ENCODE measurements around the gene ZNF407.

ZNF407 gene

DNA sequence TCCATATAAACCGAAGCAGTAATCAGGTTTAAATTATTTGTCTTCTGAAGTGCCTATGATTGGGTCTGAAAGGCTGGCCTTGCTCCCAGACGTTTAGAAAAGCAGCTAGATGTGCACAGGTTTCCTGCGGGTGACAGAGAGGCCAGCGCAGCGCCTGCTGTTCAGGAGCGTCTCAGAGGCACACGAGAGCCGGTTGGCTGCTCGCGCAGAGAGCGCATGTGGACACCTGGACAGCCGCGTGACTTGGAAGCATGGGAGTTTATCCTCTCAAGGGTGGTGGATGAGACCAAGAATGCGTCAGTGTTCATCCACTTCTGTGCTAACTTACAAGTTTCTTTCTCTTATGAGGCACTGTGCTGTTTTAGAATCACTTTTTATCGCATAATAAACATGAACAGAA, 307.6 kb downstream of the ZNF407 start:
- H3K27me3 ChIP-seq (ENCODE audit: insufficient read depth, insufficient read length) = no peaks in the 10 kb centered on the region
- no peaks in the 10 kb centered on the region for H3K36me3 ChIP-seq (ENCODE audit: insufficient read depth, insufficient read length, low read length)
- TF ChIP-seq ZNF274 (IDR thresholded peaks at IDR 0.05; ENCODE audit: low read depth, low read length) = no peak
- no peak for TF ChIP-seq SUZ12 (IDR thresholded peaks at IDR 0.05; ENCODE audit: extremely low read depth, insufficient read depth, insufficient read length)
- TF ChIP-seq YY1 (IDR thresholded peaks at IDR 0.05; ENCODE audit: insufficient read depth, insufficient read length) = no peak
- no peak overlapping the region for H3K9ac ChIP-seq (ENCODE audit: insufficient read length, low read depth)
- no peaks in the 10 kb centered on the region for H3K9me3 ChIP-seq (ENCODE audit: insufficient read depth, low read length)
- H3K4me1 ChIP-seq (ENCODE audit: insufficient read depth, insufficient read length) = no peaks in the 10 kb centered on the region
- H3K4me3 ChIP-seq (ENCODE audit: insufficient read length, low read depth) = no peak overlapping the region
- DNase-seq (ENCODE audit: low read depth, low spot score) = no peak

DNA sequence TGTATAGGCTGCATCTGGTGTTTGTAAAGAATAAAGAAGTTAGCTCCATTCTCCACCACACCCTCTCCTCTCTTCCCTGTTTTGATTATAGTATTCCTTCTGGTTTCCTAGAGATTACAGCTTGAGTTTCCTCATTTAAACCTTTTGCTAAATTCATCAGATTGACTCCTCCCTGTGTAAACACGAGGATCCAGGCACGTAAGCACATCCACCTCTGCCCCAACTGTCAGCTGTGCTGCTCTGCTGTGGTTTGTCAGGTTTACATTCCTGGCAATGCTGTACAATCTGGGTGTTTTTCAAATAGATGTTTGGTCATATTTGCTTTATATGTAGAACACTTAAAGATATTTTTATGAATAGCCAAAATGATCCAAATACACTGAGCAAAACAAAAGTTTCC, 308.5 kb downstream of the ZNF407 start:
- H3K9me3 ChIP-seq (ENCODE audit: insufficient read depth, low read length) = no peaks in the 10 kb centered on the region
- H3K9ac ChIP-seq (ENCODE audit: insufficient read length, low read depth) = no peak overlapping the region
- TF ChIP-seq SUZ12 (IDR thresholded peaks at IDR 0.05; ENCODE audit: extremely low read depth, insufficient read depth, insufficient read length) = no peak
- TF ChIP-seq ZNF274 (IDR thresholded peaks at IDR 0.05; ENCODE audit: low read depth, low read length) = no peak
- no peak for TF ChIP-seq YY1 (IDR thresholded peaks at IDR 0.05; ENCODE audit: insufficient read depth, insufficient read length)
- no peak overlapping the region for H3K4me3 ChIP-seq (ENCODE audit: insufficient read length, low read depth)
- no peaks in the 10 kb centered on the region for H3K27me3 ChIP-seq (ENCODE audit: insufficient read depth, insufficient read length)
- H3K4me1 ChIP-seq (ENCODE audit: insufficient read depth, insufficient read length) = no peaks in the 10 kb centered on the region
- H3K36me3 ChIP-seq (ENCODE audit: insufficient read depth, insufficient read length, low read length) = no peaks in the 10 kb centered on the region
- no peak for DNase-seq (ENCODE audit: low read depth, low spot score)

DNA sequence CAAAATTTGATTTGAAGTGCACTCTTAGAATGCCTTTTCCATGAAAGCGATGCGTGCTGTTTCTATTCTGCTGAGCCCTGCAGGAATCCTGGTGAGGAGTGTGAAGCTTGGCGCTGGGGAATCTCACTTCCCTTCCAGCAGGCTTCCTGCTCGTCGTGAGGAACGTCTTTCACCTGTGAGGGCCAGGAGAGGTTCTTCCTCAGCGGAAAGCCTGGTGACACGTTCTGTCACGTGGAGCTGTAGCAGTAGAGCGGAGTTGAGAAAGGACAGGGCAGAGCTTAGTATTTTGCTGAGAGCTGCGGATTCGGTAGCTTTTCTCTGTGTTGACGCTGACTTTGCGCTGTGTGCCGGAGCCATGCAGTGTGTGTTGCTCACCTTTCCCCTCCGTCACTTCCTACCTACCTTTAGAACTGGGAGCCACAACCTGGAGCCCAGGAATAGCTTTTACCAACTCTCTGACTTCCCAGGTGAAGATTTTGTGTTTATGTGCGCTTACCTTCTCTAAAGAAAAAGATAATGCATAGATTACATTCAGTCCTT, 316.5 kb downstream of the ZNF407 start:
- no peak for DNase-seq (ENCODE audit: low read depth, low spot score)
- TF ChIP-seq SUZ12 (IDR thresholded peaks at IDR 0.05; ENCODE audit: extremely low read depth, insufficient read depth, insufficient read length) = no peak
- no peak for TF ChIP-seq YY1 (IDR thresholded peaks at IDR 0.05; ENCODE audit: insufficient read depth, insufficient read length)
- no peak for TF ChIP-seq ZNF274 (IDR thresholded peaks at IDR 0.05; ENCODE audit: low read depth, low read length)
- no peaks in the 10 kb centered on the region for H3K27me3 ChIP-seq (ENCODE audit: insufficient read depth, insufficient read length)
- H3K36me3 ChIP-seq (ENCODE audit: insufficient read depth, insufficient read length, low read length) = no peaks in the 10 kb centered on the region
- no peaks in the 10 kb centered on the region for H3K9me3 ChIP-seq (ENCODE audit: insufficient read depth, low read length)
- H3K9ac ChIP-seq (ENCODE audit: insufficient read length, low read depth) = no peak overlapping the region
- H3K4me1 ChIP-seq (ENCODE audit: insufficient read depth, insufficient read length) = no peaks in the 10 kb centered on the region
- H3K4me3 ChIP-seq (ENCODE audit: insufficient read length, low read depth) = no peak overlapping the region

DNA sequence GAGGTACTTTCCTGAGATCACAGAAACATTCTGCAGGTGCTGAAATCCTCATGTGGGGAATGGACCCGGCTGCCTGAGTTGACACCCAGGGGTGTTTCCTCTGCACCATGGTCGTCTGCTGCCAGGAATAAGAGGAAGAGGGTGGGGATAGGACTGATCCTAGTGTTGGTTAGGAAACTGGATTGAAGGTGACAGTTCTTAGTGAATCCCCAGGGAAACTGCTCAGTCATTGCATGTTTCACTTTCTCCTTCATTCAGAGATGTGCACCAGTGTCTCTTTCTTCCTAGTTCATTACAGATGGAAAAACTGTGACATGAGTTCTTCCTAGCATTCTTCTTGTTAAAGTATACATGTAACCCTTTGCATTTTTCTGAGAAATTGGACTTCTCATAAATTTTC, 317.0 kb downstream of the ZNF407 start:
- Histone ChIP-seq H3K9ac (ENCODE audit: insufficient read length, low read depth) (no peak overlapping the region), H3K27me3 (ENCODE audit: insufficient read depth, insufficient read length) (no peaks in the 10 kb centered on the region), H3K4me3 (ENCODE audit: insufficient read length, low read depth) (no peak overlapping the region), H3K36me3 (ENCODE audit: insufficient read depth, insufficient read length, low read length) (no peaks in the 10 kb centered on the region), H3K4me1 (ENCODE audit: insufficient read depth, insufficient read length) (no peaks in the 10 kb centered on the region), H3K9me3 (ENCODE audit: insufficient read depth, low read length) (no peaks in the 10 kb centered on the region)
- no peak for DNase-seq (ENCODE audit: low read depth, low spot score)
- no peak for TF ChIP-seq ZNF274 (IDR thresholded peaks at IDR 0.05; ENCODE audit: low read depth, low read length)
- no peak for TF ChIP-seq SUZ12 (IDR thresholded peaks at IDR 0.05; ENCODE audit: extremely low read depth, insufficient read depth, insufficient read length)
- TF ChIP-seq YY1 (IDR thresholded peaks at IDR 0.05; ENCODE audit: insufficient read depth, insufficient read length) = no peak

DNA sequence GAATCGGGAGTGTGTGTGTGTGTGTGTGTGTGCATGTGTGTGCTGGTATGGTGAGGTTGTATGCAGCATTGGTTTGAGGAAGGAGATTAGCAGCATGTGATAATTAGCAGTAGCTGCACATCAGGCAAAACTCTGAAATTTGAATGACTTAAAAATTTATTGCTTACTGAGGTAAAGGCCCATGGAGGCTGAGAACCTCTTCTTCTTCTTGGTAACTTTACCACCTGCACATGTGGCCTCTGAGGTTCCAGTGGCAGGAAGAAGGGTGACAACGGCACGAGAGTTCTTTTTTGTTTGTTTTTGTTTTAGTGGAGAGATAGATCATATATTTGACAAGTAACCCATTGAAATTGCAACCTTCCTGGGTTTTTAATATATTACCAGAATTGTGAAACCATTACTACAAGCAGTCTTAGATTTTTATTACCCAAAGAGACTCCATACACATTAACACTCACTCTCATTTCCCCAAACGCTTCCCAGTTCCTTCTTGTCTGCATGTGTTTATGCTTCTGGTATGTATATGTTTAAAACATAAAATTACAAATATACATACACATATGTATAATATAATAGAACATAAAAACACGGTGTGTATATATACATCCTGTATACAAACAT, 319.2 kb downstream of the ZNF407 start:
- TF ChIP-seq SUZ12 (IDR thresholded peaks at IDR 0.05; ENCODE audit: extremely low read depth, insufficient read depth, insufficient read length) (no peak), ZNF274 (IDR thresholded peaks at IDR 0.05; ENCODE audit: low read depth, low read length) (no peak), YY1 (IDR thresholded peaks at IDR 0.05; ENCODE audit: insufficient read depth, insufficient read length) (no peak)
- Histone ChIP-seq H3K36me3 (ENCODE audit: insufficient read depth, insufficient read length, low read length) (no peaks in the 10 kb centered on the region), H3K4me1 (ENCODE audit: insufficient read depth, insufficient read length) (no peaks in the 10 kb centered on the region), H3K9ac (ENCODE audit: insufficient read length, low read depth) (no peak overlapping the region), H3K27me3 (ENCODE audit: insufficient read depth, insufficient read length) (no peaks in the 10 kb centered on the region), H3K9me3 (ENCODE audit: insufficient read depth, low read length) (no peaks in the 10 kb centered on the region), H3K4me3 (ENCODE audit: insufficient read length, low read depth) (no peak overlapping the region)
- DNase-seq (ENCODE audit: low read depth, low spot score) = no peak

DNA sequence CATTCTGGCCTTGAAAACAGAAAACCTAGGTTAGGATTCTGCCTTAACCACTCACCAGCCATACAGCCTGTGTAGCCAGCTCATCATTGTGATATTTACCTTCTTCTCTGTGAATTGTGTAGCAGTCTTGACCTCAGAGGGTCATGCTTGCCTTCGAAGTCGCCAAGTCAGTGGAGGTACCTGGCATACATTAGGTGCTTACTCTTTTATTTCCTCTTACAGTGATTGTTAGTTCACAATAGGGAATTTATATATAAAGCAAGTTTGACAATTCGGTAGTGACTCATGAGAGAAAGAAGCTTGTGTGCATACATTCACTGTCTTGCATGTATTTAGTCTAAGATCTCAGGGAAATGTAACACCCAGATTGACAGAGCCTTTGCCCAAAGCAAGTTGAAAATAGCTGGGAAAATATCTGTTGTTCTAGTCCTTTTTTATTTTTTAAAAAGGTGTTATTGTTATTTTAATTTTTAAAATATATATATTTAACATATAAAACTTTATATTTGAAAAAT, 320.7 kb downstream of the ZNF407 start:
- Histone ChIP-seq H3K4me1 (ENCODE audit: insufficient read depth, insufficient read length) (no peaks in the 10 kb centered on the region), H3K36me3 (ENCODE audit: insufficient read depth, insufficient read length, low read length) (no peaks in the 10 kb centered on the region), H3K9me3 (ENCODE audit: insufficient read depth, low read length) (no peaks in the 10 kb centered on the region), H3K9ac (ENCODE audit: insufficient read length, low read depth) (no peak overlapping the region), H3K4me3 (ENCODE audit: insufficient read length, low read depth) (no peak overlapping the region), H3K27me3 (ENCODE audit: insufficient read depth, insufficient read length) (no peaks in the 10 kb centered on the region)
- no peak for TF ChIP-seq YY1 (IDR thresholded peaks at IDR 0.05; ENCODE audit: insufficient read depth, insufficient read length)
- TF ChIP-seq ZNF274 (IDR thresholded peaks at IDR 0.05; ENCODE audit: low read depth, low read length) = no peak
- TF ChIP-seq SUZ12 (IDR thresholded peaks at IDR 0.05; ENCODE audit: extremely low read depth, insufficient read depth, insufficient read length) = no peak
- DNase-seq (ENCODE audit: low read depth, low spot score) = no peak

DNA sequence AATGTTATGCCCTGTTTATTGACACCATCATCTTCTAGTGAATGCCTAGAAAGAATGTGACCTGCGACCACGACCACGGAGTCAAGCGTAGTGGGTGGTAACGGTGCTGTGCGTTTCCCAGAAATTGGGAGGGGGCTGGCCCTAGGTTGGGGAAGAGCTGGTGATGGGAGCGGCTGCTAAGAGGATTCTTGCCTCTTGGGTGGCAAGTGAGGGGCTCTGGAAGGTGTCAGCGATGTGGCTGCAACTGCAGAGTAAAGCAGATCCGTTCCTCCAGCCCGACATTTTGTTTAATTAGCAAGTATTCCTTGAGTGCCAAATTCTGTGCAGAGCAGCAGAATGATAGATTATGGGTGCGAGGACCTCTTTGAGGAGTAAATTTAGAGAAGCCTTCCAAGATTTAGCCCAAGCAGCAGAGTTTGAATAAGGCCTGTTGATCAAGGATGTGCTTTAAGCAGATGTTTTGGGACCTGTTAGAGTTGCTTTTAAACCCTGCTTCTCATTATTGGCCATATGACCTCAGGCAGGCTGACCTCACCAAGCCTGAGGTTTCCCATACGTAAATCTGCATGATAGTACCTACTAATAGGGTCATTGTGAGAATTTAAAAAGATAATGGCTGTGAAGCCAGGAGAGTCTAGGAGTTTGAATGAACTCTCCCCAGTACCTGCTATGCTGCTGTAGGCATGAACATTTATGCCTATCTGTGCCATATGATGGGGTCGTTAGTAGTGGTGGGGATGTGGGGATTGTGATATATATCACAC, 323.6 kb downstream of the ZNF407 start:
- peak; percentile 62 for DNase-seq (ENCODE audit: low read depth, low spot score)
- Histone ChIP-seq H3K36me3 (ENCODE audit: insufficient read depth, insufficient read length, low read length) (no peaks in the 10 kb centered on the region), H3K9me3 (ENCODE audit: insufficient read depth, low read length) (no peaks in the 10 kb centered on the region), H3K4me3 (ENCODE audit: insufficient read length, low read depth) (no peak overlapping the region), H3K4me1 (ENCODE audit: insufficient read depth, insufficient read length) (no peaks in the 10 kb centered on the region), H3K9ac (ENCODE audit: insufficient read length, low read depth) (no peak overlapping the region), H3K27me3 (ENCODE audit: insufficient read depth, insufficient read length) (no peaks in the 10 kb centered on the region)
- TF ChIP-seq YY1 (IDR thresholded peaks at IDR 0.05; ENCODE audit: insufficient read depth, insufficient read length) = no peak
- no peak for TF ChIP-seq ZNF274 (IDR thresholded peaks at IDR 0.05; ENCODE audit: low read depth, low read length)
- no peak for TF ChIP-seq SUZ12 (IDR thresholded peaks at IDR 0.05; ENCODE audit: extremely low read depth, insufficient read depth, insufficient read length)

Data from NT2/D1 (cell line).